Suprapubic skin (tissue), 3 donors: Measurements from ENCODE around the gene MBLAC1.

Source experiments
- EP300 ChIP-seq: sonication (generic); formaldehyde crosslinking; IDR thresholded peaks from one replicate; pipeline ENCODE4 v1.6.1; 2017; ENCODE audit warnings: antibody characterized with exemption
- TF ChIP-seq, protein P1 (sequence below), 2 donors: fragments of 200-600 bp in 1 of 2; fragments of 450-650 bp in 1 of 2; sonication (generic) in 1 of 2; IDR thresholded peaks; one replicate each; pipeline ENCODE4 v1.5.1; 2016 to 2019; ENCODE audit warnings: antibody characterized with exemption in 2 of 2, mild to moderate bottlenecking in 1 of 2, moderate library complexity in 1 of 2

DNA sequence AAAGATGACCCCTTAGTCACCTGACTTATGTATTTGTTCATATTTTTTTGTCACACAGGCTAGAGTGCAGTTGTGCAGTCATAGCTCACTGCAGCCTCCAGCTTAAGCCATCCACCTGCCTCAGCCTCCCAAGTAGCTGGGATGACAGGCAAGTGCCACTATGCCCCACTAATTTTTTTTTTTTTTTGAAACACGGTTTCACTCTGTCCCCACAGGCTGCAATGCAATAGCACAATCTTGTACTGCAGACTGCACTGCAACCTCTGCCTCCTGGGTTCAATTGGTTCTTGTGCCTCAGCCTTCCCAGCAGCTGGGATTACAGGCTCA is 1.8 kb downstream of the MBLAC1 start:
- TF ChIP-seq, protein P1, sequence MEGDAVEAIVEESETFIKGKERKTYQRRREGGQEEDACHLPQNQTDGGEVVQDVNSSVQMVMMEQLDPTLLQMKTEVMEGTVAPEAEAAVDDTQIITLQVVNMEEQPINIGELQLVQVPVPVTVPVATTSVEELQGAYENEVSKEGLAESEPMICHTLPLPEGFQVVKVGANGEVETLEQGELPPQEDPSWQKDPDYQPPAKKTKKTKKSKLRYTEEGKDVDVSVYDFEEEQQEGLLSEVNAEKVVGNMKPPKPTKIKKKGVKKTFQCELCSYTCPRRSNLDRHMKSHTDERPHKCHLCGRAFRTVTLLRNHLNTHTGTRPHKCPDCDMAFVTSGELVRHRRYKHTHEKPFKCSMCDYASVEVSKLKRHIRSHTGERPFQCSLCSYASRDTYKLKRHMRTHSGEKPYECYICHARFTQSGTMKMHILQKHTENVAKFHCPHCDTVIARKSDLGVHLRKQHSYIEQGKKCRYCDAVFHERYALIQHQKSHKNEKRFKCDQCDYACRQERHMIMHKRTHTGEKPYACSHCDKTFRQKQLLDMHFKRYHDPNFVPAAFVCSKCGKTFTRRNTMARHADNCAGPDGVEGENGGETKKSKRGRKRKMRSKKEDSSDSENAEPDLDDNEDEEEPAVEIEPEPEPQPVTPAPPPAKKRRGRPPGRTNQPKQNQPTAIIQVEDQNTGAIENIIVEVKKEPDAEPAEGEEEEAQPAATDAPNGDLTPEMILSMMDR (IDR thresholded peaks at IDR 0.05): no peak
- TF ChIP-seq EP300: no peak
